Measurements from ENCODE around the gene ISX.

DNA sequence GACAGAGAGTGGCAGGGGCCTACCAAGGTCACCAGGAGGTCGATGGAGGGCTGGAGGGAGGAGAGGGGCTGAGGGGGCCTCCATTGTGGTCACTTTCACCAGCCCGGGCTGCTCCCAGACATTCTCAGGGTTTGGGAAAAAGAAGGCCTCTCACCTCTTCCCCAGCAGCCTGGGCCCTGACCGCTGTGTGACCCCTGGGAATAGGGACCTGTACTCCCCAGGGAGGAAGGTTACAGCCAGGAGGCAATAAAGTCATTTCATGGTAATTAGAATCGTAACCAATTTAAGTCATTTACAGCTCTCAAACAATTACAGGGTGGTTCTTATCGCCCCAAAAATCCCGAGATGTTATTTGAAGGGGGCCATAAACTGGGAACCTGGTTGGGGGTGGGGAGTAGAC, 37.8 kb downstream of the ISX start:
- TF ChIP-seq, protein P1, sequence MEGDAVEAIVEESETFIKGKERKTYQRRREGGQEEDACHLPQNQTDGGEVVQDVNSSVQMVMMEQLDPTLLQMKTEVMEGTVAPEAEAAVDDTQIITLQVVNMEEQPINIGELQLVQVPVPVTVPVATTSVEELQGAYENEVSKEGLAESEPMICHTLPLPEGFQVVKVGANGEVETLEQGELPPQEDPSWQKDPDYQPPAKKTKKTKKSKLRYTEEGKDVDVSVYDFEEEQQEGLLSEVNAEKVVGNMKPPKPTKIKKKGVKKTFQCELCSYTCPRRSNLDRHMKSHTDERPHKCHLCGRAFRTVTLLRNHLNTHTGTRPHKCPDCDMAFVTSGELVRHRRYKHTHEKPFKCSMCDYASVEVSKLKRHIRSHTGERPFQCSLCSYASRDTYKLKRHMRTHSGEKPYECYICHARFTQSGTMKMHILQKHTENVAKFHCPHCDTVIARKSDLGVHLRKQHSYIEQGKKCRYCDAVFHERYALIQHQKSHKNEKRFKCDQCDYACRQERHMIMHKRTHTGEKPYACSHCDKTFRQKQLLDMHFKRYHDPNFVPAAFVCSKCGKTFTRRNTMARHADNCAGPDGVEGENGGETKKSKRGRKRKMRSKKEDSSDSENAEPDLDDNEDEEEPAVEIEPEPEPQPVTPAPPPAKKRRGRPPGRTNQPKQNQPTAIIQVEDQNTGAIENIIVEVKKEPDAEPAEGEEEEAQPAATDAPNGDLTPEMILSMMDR (IDR thresholded peaks at IDR 0.05; ENCODE audit: low read depth, low read length) = no peak
- TF ChIP-seq POLR2A (IDR thresholded peaks at IDR 0.05; ENCODE audit: extremely low read depth, insufficient read length) (no peak), MYC (IDR thresholded peaks at IDR 0.05; ENCODE audit: low read depth, low read length) (no peak)

Data from NB4 (cell line).